GM23338 (cell line): ENCODE results near the gene ADORA3. TPM values are rescaled to one million over a fixed set of nuclear protein-coding genes. Genes with fewer than 3 reads are reported as not detected.

Experiments
- ATAC-seq: fragments of 200-7000 bp; cut with Tn5 transposase; 3 replicates; pipeline ENCODE4 v1.9.1; 2020
- DNase-seq: peaks from one replicate; pipeline ENCODE4 v3.0.0-alpha.2; 2015; ENCODE audit warnings: low spot score
- H2AFZ ChIP-seq: fragments of 200-600 bp; sonication (generic); 2 replicates; pipeline ENCODE4 v1.8.0; 2016; ENCODE audit warnings: antibody characterized with exemption, mild to moderate bottlenecking, moderate library complexity
- H3F3A ChIP-seq: fragments of 200-600 bp; sonication (generic); replicated peaks from 2 replicates; pipeline ENCODE4 v1.8.0; 2017; ENCODE audit warnings: antibody characterized with exemption, mixed run types, low read depth
- H3K27ac ChIP-seq: fragments of 200-600 bp; sonication (generic); 2 replicates; pipeline ENCODE4 v1.6.1; 2016; ENCODE audit warnings: low read depth
- H3K27me3 ChIP-seq: fragments of 200-600 bp; sonication (generic); 2 replicates; pipeline ENCODE4 v1.8.0; 2016; ENCODE audit warnings: mild to moderate bottlenecking, mixed run types, moderate library complexity; ENCODE audit not compliant: insufficient read depth
- H3K36me3 ChIP-seq: fragments of 200-600 bp; sonication (generic); 2 replicates; pipeline ENCODE4 v1.8.0; 2016; ENCODE audit warnings: mild to moderate bottlenecking; ENCODE audit not compliant: insufficient read depth
- H3K4me1 ChIP-seq: fragments of 200-600 bp; sonication (generic); 2 replicates; pipeline ENCODE4 v1.8.0; 2016; ENCODE audit warnings: mild to moderate bottlenecking, moderate library complexity; ENCODE audit not compliant: insufficient read depth
- H3K4me2 ChIP-seq: fragments of 200-600 bp; sonication (generic); 2 replicates; pipeline ENCODE4 v1.7.1; 2017; ENCODE audit warnings: mixed run types
- H3K4me3 ChIP-seq: fragments of 200-600 bp; sonication (generic); 2 replicates; pipeline ENCODE4 v1.6.1; 2016; ENCODE audit warnings: mixed run types
- H3K79me2 ChIP-seq: fragments of 200-600 bp; sonication (generic); replicated peaks from 2 replicates; pipeline ENCODE4 v1.8.0; 2017; ENCODE audit warnings: mild to moderate bottlenecking; ENCODE audit not compliant: insufficient read depth
- H3K9me2 ChIP-seq: fragments of 200-600 bp; sonication (generic); 2 replicates; pipeline ENCODE4 v1.8.0; 2017; ENCODE audit not compliant: insufficient read depth
- H4K20me1 ChIP-seq: fragments of 200-600 bp; sonication (generic); replicated peaks from 2 replicates; pipeline ENCODE4 v1.8.0; 2017; ENCODE audit warnings: mild to moderate bottlenecking; ENCODE audit not compliant: insufficient read depth
- H3K27ac Mint-ChIP-seq: 2 replicates; pipeline ENCODE4 v1.8.0; 2020; ENCODE audit warnings: inconsistent platforms, mild to moderate bottlenecking, moderate library complexity, mixed read lengths
- H3K27me3 Mint-ChIP-seq: 3 replicates; pipeline ENCODE4 v1.8.0; 2022; ENCODE audit warnings: low read depth, mild to moderate bottlenecking, moderate library complexity, mixed read lengths, inconsistent platforms; ENCODE audit not compliant: insufficient read depth, poor library complexity
- H3K36me3 Mint-ChIP-seq: 3 replicates; pipeline ENCODE4 v1.8.0; 2021; ENCODE audit warnings: low read depth, mild to moderate bottlenecking, inconsistent platforms, moderate library complexity, mixed read lengths
- H3K4me1 Mint-ChIP-seq: 3 replicates; pipeline ENCODE4 v1.8.0; 2020; ENCODE audit warnings: mild to moderate bottlenecking, inconsistent platforms, mixed read lengths
- H3K4me3 Mint-ChIP-seq: 3 replicates; pipeline ENCODE4 v1.8.0; 2021; ENCODE audit warnings: moderate library complexity, mild to moderate bottlenecking, inconsistent platforms, mixed read lengths
- H3K9me3 Mint-ChIP-seq: 3 replicates; pipeline ENCODE4 v1.8.0; 2020; ENCODE audit warnings: moderate library complexity, mild to moderate bottlenecking, inconsistent platforms, mixed read lengths
- CREB1 ChIP-seq: fragments of 250-450 bp; sonication (Bioruptor Pico); IDR thresholded peaks from 2 replicates; pipeline ENCODE4 v1.5.0; 2020; ENCODE audit warnings: low read depth, mild to moderate bottlenecking, moderate library complexity
- EZH2 ChIP-seq: fragments of 200-600 bp; sonication (generic); IDR thresholded peaks from one replicate; pipeline ENCODE4 v1.8.0; 2017; ENCODE audit warnings: antibody characterized with exemption, mild to moderate bottlenecking, low read depth; ENCODE audit not compliant: unreplicated experiment
- EZH2phosphoT487 ChIP-seq: fragments of 200-600 bp; sonication (generic); IDR thresholded peaks from one replicate; pipeline ENCODE4 v1.8.1; 2018; ENCODE audit warnings: antibody characterized with exemption; ENCODE audit not compliant: unreplicated experiment
- JUNB ChIP-seq: IDR thresholded peaks from one replicate; pipeline ENCODE4 v1.6.1; 2016; ENCODE audit warnings: antibody characterized with exemption; ENCODE audit not compliant: unreplicated experiment
- NANOG ChIP-seq: IDR thresholded peaks from 2 replicates; pipeline ENCODE4 v1.6.1; 2016; ENCODE audit warnings: antibody characterized with exemption, borderline replicate concordance
- POLR2AphosphoS5 ChIP-seq: IDR thresholded peaks from 2 replicates; pipeline ENCODE4 v1.6.1; 2016; ENCODE audit warnings: antibody characterized with exemption, low read depth
- STAT1 ChIP-seq: IDR thresholded peaks from one replicate; pipeline ENCODE4 v1.6.1; 2016; ENCODE audit warnings: antibody characterized with exemption; ENCODE audit not compliant: unreplicated experiment
- ZNF114 ChIP-seq: fragments of 250-450 bp; sonication (Bioruptor Pico); IDR thresholded peaks from 2 replicates; pipeline ENCODE4 v1.5.0; 2020; ENCODE audit warnings: mild to moderate bottlenecking, moderate library complexity
- ZNF331 ChIP-seq: fragments of 250-450 bp; sonication (Bioruptor Pico); IDR thresholded peaks from 2 replicates; pipeline ENCODE4 v1.5.0; 2020; ENCODE audit warnings: low read depth, mild to moderate bottlenecking, moderate library complexity
- polyA plus RNA-seq: library from polyadenylated mRNA; unstranded; fragments of >200 nt; fragmentation: Nextera tagmentation; extraction: Ambion mirVana; gene quantifications from 2 replicates; pipeline ENCODE4 v1.2.1, GENCODE V29; 2016
- total RNA-seq: library from RNA; depleted of rRNA; stranded (reverse); fragments of >200 nt; shearing (Covaris generic); gene quantifications from 2 replicates; pipeline ENCODE4 v1.2.3, GENCODE V29; 2014
- TF ChIP-seq, protein P1 (sequence below): IDR thresholded peaks from 2 replicates; pipeline ENCODE4 v1.6.1; 2016; ENCODE audit warnings: antibody characterized with exemption
- TF ChIP-seq, protein P2 (sequence below): fragments of 250-450 bp; sonication (Bioruptor Pico); IDR thresholded peaks from 2 replicates; pipeline ENCODE4 v1.5.0; 2020; ENCODE audit warnings: mild to moderate bottlenecking, moderate library complexity
- TF ChIP-seq, protein P3 (sequence below), 2 experiments: fragments of 200-600 bp in 1 of 2; sonication (generic) in 1 of 2; conservative IDR thresholded peaks; 2 replicates each; pipeline versions ENCODE4 v1.5.1 to v1.6.1; 2016 to 2017; ENCODE audit warnings: antibody characterized with exemption in 2 of 2, low read depth in 2 of 2, mild to moderate bottlenecking in 2 of 2, moderate library complexity in 1 of 2

ADORA3 gene
- total and polyA plus RNA-seq, 2 experiments from 2014 or later = not detected

DNA sequence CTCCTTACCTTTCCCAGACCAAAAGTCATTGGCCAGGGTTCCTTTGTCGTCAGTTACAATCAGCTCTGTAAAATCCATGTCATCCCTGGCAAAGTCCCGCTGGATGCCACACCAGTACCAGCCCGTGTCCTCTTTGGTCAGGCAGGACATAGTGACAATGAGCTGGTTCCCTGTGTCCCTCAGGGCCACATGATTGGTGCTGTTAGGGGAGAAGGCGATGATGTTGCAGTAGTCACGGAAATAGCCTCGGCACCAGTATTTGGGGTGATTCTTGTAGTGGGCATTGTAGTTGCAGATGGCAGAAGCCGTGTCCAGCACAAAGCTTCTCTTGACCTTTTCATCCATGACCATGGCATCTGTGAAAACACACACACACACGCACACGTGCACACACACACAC is 14.8 kb downstream of the ADORA3 start:
- DNase-seq (no peak), ATAC-seq (no peak)
- no peak overlapping the region for H3K4me3 Mint-ChIP-seq
- H3K27me3 Mint-ChIP-seq = peaks cover 3% of the 10 kb centered on the region
- Histone ChIP-seq H3F3A (no peaks in the 10 kb centered on the region), H3K27me3 (no peaks in the 10 kb centered on the region), H3K4me3 (no peak overlapping the region), H2AFZ (no peak overlapping the region), H4K20me1 (no peaks in the 10 kb centered on the region), H3K79me2 (no peaks in the 10 kb centered on the region), H3K9me2 (peaks cover 5% of the 10 kb centered on the region; the same call in 1 of the 2 replicates), H3K4me1 (no peaks in the 10 kb centered on the region), H3K27ac (no peak overlapping the region), H3K36me3 (no peaks in the 10 kb centered on the region), H3K4me2 (no peak overlapping the region)
- H3K27ac Mint-ChIP-seq = no peak overlapping the region
- H3K36me3 Mint-ChIP-seq = no peaks in the 10 kb centered on the region
- no peaks in the 10 kb centered on the region; the same call in 2 of the 3 replicates for H3K9me3 Mint-ChIP-seq
- H3K4me1 Mint-ChIP-seq = peaks cover 5% of the 10 kb centered on the region; the same call in 2 of the 3 replicates
- TF ChIP-seq NANOG (no peak), ZNF114 (CRISPR knock-in tag) (no peak), POLR2AphosphoS5 (no peak), EZH2phosphoT487 (no peak)

DNA sequence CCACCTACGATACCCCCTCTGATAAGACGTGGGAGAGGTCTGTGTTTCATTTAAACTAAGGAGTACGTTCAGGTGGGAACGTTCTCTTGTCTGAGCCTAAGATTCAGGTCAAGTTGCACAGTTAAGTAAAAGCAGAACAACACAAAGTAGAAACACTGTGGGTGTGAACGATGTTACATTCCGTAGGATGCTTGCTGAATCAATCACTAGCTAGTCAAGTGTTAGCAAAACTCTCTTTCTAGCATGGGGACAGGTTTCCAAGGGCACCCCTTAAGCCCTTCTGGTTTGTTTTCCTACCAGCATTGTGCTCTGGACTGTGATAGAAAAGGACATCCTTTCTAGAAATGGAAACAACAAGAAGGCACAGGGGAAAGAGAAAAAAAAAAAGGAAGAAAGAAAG is 16.3 kb downstream of the ADORA3 start:
- H3F3A ChIP-seq = no peaks in the 10 kb centered on the region
- peaks cover 3% of the 10 kb centered on the region; the same call in 1 of the 2 replicates for H3K9me2 ChIP-seq
- Mint-ChIP-seq H3K36me3 (no peaks in the 10 kb centered on the region), H3K27me3 (peaks cover 3% of the 10 kb centered on the region), H3K9me3 (no peaks in the 10 kb centered on the region), H3K4me1 (no peaks in the 10 kb centered on the region), H3K27ac (no peak overlapping the region), H3K4me3 (no peak overlapping the region)
- no peak for ATAC-seq
- no peaks in the 10 kb centered on the region for H3K27me3 ChIP-seq
- H2AFZ ChIP-seq = no peak overlapping the region
- no peak overlapping the region for H3K4me2 ChIP-seq
- H3K36me3 ChIP-seq = no peaks in the 10 kb centered on the region
- H3K4me3 ChIP-seq = no peak overlapping the region
- no peak for DNase-seq
- H3K79me2 ChIP-seq = no peaks in the 10 kb centered on the region
- H4K20me1 ChIP-seq = no peaks in the 10 kb centered on the region
- no peak overlapping the region for H3K27ac ChIP-seq
- no peak for TF ChIP-seq CREB1 (CRISPR knock-in tag)
- no peak for TF ChIP-seq ZNF331 (CRISPR knock-in tag)
- TF ChIP-seq EZH2 = no peak
- TF ChIP-seq EZH2phosphoT487 = no peak
- TF ChIP-seq, protein P1, sequence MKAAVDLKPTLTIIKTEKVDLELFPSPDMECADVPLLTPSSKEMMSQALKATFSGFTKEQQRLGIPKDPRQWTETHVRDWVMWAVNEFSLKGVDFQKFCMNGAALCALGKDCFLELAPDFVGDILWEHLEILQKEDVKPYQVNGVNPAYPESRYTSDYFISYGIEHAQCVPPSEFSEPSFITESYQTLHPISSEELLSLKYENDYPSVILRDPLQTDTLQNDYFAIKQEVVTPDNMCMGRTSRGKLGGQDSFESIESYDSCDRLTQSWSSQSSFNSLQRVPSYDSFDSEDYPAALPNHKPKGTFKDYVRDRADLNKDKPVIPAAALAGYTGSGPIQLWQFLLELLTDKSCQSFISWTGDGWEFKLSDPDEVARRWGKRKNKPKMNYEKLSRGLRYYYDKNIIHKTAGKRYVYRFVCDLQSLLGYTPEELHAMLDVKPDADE = no peak
- TF ChIP-seq POLR2AphosphoS5 = no peak
- TF ChIP-seq STAT1 = no peak
- TF ChIP-seq ZNF114 (CRISPR knock-in tag) = no peak
- TF ChIP-seq, protein P2, sequence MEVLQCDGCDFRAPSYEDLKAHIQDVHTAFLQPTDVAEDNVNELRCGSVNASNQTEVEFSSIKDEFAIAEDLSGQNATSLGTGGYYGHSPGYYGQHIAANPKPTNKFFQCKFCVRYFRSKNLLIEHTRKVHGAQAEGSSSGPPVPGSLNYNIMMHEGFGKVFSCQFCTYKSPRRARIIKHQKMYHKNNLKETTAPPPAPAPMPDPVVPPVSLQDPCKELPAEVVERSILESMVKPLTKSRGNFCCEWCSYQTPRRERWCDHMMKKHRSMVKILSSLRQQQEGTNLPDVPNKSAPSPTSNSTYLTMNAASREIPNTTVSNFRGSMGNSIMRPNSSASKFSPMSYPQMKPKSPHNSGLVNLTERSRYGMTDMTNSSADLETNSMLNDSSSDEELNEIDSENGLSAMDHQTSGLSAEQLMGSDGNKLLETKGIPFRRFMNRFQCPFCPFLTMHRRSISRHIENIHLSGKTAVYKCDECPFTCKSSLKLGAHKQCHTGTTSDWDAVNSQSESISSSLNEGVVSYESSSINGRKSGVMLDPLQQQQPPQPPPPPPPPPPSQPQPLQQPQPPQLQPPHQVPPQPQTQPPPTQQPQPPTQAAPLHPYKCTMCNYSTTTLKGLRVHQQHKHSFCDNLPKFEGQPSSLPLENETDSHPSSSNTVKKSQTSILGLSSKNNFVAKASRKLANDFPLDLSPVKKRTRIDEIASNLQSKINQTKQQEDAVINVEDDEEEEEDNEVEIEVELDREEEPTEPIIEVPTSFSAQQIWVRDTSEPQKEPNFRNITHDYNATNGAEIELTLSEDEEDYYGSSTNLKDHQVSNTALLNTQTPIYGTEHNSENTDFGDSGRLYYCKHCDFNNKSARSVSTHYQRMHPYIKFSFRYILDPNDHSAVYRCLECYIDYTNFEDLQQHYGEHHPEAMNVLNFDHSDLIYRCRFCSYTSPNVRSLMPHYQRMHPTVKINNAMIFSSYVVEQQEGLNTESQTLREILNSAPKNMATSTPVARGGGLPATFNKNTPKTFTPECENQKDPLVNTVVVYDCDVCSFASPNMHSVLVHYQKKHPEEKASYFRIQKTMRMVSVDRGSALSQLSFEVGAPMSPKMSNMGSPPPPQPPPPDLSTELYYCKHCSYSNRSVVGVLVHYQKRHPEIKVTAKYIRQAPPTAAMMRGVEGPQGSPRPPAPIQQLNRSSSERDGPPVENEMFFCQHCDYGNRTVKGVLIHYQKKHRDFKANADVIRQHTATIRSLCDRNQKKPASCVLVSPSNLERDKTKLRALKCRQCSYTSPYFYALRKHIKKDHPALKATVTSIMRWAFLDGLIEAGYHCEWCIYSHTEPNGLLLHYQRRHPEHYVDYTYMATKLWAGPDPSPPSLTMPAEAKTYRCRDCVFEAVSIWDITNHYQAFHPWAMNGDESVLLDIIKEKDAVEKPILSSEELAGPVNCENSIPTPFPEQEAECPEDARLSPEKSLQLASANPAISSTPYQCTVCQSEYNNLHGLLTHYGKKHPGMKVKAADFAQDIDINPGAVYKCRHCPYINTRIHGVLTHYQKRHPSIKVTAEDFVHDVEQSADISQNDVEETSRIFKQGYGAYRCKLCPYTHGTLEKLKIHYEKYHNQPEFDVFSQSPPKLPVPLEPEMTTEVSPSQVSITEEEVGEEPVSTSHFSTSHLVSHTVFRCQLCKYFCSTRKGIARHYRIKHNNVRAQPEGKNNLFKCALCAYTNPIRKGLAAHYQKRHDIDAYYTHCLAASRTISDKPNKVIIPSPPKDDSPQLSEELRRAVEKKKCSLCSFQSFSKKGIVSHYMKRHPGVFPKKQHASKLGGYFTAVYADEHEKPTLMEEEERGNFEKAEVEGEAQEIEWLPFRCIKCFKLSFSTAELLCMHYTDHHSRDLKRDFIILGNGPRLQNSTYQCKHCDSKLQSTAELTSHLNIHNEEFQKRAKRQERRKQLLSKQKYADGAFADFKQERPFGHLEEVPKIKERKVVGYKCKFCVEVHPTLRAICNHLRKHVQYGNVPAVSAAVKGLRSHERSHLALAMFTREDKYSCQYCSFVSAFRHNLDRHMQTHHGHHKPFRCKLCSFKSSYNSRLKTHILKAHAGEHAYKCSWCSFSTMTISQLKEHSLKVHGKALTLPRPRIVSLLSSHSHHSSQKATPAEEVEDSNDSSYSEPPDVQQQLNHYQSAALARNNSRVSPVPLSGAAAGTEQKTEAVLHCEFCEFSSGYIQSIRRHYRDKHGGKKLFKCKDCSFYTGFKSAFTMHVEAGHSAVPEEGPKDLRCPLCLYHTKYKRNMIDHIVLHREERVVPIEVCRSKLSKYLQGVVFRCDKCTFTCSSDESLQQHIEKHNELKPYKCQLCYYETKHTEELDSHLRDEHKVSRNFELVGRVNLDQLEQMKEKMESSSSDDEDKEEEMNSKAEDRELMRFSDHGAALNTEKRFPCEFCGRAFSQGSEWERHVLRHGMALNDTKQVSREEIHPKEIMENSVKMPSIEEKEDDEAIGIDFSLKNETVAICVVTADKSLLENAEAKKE (CRISPR knock-in tag) = no peak
- TF ChIP-seq, protein P3, sequence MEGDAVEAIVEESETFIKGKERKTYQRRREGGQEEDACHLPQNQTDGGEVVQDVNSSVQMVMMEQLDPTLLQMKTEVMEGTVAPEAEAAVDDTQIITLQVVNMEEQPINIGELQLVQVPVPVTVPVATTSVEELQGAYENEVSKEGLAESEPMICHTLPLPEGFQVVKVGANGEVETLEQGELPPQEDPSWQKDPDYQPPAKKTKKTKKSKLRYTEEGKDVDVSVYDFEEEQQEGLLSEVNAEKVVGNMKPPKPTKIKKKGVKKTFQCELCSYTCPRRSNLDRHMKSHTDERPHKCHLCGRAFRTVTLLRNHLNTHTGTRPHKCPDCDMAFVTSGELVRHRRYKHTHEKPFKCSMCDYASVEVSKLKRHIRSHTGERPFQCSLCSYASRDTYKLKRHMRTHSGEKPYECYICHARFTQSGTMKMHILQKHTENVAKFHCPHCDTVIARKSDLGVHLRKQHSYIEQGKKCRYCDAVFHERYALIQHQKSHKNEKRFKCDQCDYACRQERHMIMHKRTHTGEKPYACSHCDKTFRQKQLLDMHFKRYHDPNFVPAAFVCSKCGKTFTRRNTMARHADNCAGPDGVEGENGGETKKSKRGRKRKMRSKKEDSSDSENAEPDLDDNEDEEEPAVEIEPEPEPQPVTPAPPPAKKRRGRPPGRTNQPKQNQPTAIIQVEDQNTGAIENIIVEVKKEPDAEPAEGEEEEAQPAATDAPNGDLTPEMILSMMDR (conservative IDR thresholded peaks at IDR 0.05; ENCODE audit: low read depth in 2 of 2) = no peak
- TF ChIP-seq JUNB = no peak
- TF ChIP-seq NANOG = no peak
- H3K4me1 ChIP-seq = no peaks in the 10 kb centered on the region
